K562 (cell line): ENCODE results near the gene SGO1. TPM values are rescaled to one million over a fixed set of nuclear protein-coding genes. Genes with fewer than 3 reads are reported as not detected.

Experiments
- ATAC-seq: fragments of 200-7000 bp; cut with Tn5 transposase; 3 replicates; pipeline ENCODE4 v1.9.1; 2020; ENCODE audit warnings: moderate library complexity
- BruUV-seq: library from RNA; stranded (reverse); fragments of 400-500 nt; replicated peaks from 2 replicates; lab custom pipeline; 2021; lab: Mats Ljungman, UMichigan
- CTCF ChIA-PET: fragments of 300-600 bp; formaldehyde crosslinking; extraction: SDS; loops from one replicate; lab custom pipeline; 2021; ENCODE audit warnings: low intra/inter-chr PET ratio; lab: Yijun Ruan, JAX
- POLR2A ChIA-PET: fragments of 300-600, 350-650 bp; sonication (Branson Sonifier 250); formaldehyde crosslinking; extraction: SDS; loops from one replicate; lab custom pipeline; 2021; ENCODE audit warnings: antibody characterized with exemption, inconsistent platforms; lab: Yijun Ruan, JAX
- DNase-seq, 4 experiments: peaks; one replicate each; pipeline versions ENCODE4 v3.0.0 to v3.0.0-alpha.2; 2011 to 2018; ENCODE audit warnings: low spot score in 3 of 4, mixed read lengths in 3 of 4; ENCODE audit errors: extremely low read depth in 1 of 4
- FAIRE-seq: peaks from 2 replicates; lab custom pipeline; 2011; peaks lifted over from hg19 to GRCh38; lab: Jason Lieb, UNC
- H2AFZ ChIP-seq: 2 replicates; pipeline ENCODE4 v1.6.0; 2011; ENCODE audit warnings: low read depth, low read length, control low read depth, inconsistent platforms
- H3K27ac ChIP-seq: fragments of 200-600 bp; 3 replicates; pipeline ENCODE4 v1.8.0; 2011; ENCODE audit warnings: low read depth, mild to moderate bottlenecking, control low read depth, inconsistent platforms, low read length, moderate library complexity, mixed read lengths; ENCODE audit errors: extremely low read depth
- H3K27me3 ChIP-seq, 2 experiments: fragments of 300-600 bp in 1 of 2; 2 replicates in 1 of 2; 3 replicates in 1 of 2; pipeline versions ENCODE4 v1.6.0 to v1.8.0; 2011; ENCODE audit warnings: inconsistent platforms in 2 of 2, low read length in 2 of 2, mild to moderate bottlenecking in 1 of 2, mixed read lengths in 1 of 2, moderate library complexity in 1 of 2; ENCODE audit not compliant: control insufficient read depth in 2 of 2, insufficient read depth in 2 of 2
- H3K36me3 ChIP-seq: fragments of 300-600 bp; 3 replicates; pipeline ENCODE4 v1.8.0; 2011; ENCODE audit warnings: mild to moderate bottlenecking, low read length, inconsistent platforms; ENCODE audit not compliant: control insufficient read depth, insufficient read depth
- H3K4me1 ChIP-seq, 2 experiments: fragments of 200-600 bp in 1 of 2; replicated peaks in 1 of 2; 2 replicates in 1 of 2; 3 replicates in 1 of 2; pipeline versions ENCODE4 v1.5.1 to v1.8.0; 2011; ENCODE audit warnings: inconsistent platforms in 2 of 2, low read length in 2 of 2, mild to moderate bottlenecking in 1 of 2, mixed read lengths in 1 of 2, moderate library complexity in 1 of 2; ENCODE audit not compliant: control insufficient read depth in 2 of 2, insufficient read depth in 2 of 2
- H3K4me2 ChIP-seq: 2 replicates; pipeline ENCODE4 v1.6.1; 2011; ENCODE audit warnings: low read length, control low read depth, inconsistent platforms, mixed read lengths; ENCODE audit not compliant: insufficient read depth
- H3K4me3 ChIP-seq: fragments of 200-600 bp; sonication (generic), shearing (Covaris generic); 2 replicates; pipeline ENCODE4 v1.5.1; 2016; ENCODE audit warnings: control low read depth, inconsistent platforms
- H3K79me2 ChIP-seq: fragments of 200-600 bp; 3 replicates; pipeline ENCODE4 v1.8.0; 2011; ENCODE audit warnings: low read length, inconsistent platforms; ENCODE audit not compliant: control insufficient read depth, insufficient read depth
- H3K9ac ChIP-seq, 2 experiments: 2 replicates each; pipeline versions ENCODE4 v1.6.0 to v1.6.1; 2011; ENCODE audit warnings: low read depth in 2 of 2, low read length in 2 of 2, control low read depth in 1 of 2, inconsistent platforms in 1 of 2, mild to moderate bottlenecking in 1 of 2, mixed read lengths in 1 of 2; ENCODE audit not compliant: insufficient read depth in 1 of 2
- H3K9me1 ChIP-seq: one replicate; pipeline ENCODE4 v1.6.0; 2011; ENCODE audit warnings: inconsistent platforms, mild to moderate bottlenecking, low read length, moderate library complexity; ENCODE audit not compliant: control insufficient read depth, insufficient read depth
- H3K9me3 ChIP-seq: replicated peaks from 2 replicates; pipeline ENCODE4 v1.5.1; 2011; ENCODE audit warnings: low read depth, low read length, inconsistent platforms; ENCODE audit not compliant: control insufficient read depth, insufficient read depth
- H4K20me1 ChIP-seq: replicated peaks from 2 replicates; pipeline ENCODE4 v1.6.1; 2011; ENCODE audit warnings: low read length, inconsistent platforms, mixed read lengths; ENCODE audit not compliant: control insufficient read depth, insufficient read depth
- ADNP ChIP-seq: fragments of 200-800 bp; sonication (Bioruptor generic); IDR thresholded peaks from 2 replicates; pipeline ENCODE4 v1.6.1; 2016; ENCODE audit warnings: missing genetic modification characterization, missing compliant biosample characterization
- ETS2 ChIP-seq: IDR thresholded peaks from 2 replicates; pipeline ENCODE4 v1.6.1; 2016; ENCODE audit warnings: borderline replicate concordance, missing genetic modification characterization, mild to moderate bottlenecking, moderate library complexity, missing compliant biosample characterization; ENCODE audit not compliant: poor library complexity, severe bottlenecking
- GTF2A2 ChIP-seq: IDR thresholded peaks from 2 replicates; pipeline ENCODE4 v1.6.1; 2016; ENCODE audit warnings: mild to moderate bottlenecking, missing genetic modification characterization, missing compliant biosample characterization
- HDAC6 ChIP-seq: IDR thresholded peaks from 2 replicates; pipeline ENCODE4 v1.6.1; 2012; ENCODE audit warnings: low read depth, mild to moderate bottlenecking, control low read depth, inconsistent platforms, low read length, moderate library complexity
- NCOA4 ChIP-seq: fragments of 450-650 bp; IDR thresholded peaks from 2 replicates; pipeline ENCODE4 v1.6.1; 2018; ENCODE audit warnings: mild to moderate bottlenecking; ENCODE audit not compliant: partially characterized antibody
- RBM25 ChIP-seq: fragments of 200-400 bp; formaldehyde crosslinking; IDR thresholded peaks from 2 replicates; pipeline ENCODE4 v1.6.1; 2018; ENCODE audit warnings: low read length, low read depth, moderate library complexity; ENCODE audit not compliant: severe bottlenecking
- RFX5 ChIP-seq: IDR thresholded peaks from 2 replicates; pipeline ENCODE4 v1.6.1; 2011; ENCODE audit warnings: low read depth, mild to moderate bottlenecking, improper control_type of control experiment, low read length
- SIN3B ChIP-seq: fragments of 450-650 bp; IDR thresholded peaks from 2 replicates; pipeline ENCODE4 v1.6.1; 2017; ENCODE audit warnings: low read depth, mild to moderate bottlenecking, moderate library complexity
- SMAD1 ChIP-seq: fragments of 150-350 bp; IDR thresholded peaks from 2 replicates; pipeline ENCODE4 v1.6.1; 2014; ENCODE audit warnings: low read length, low read depth; ENCODE audit not compliant: partially characterized antibody
- SMARCB1 ChIP-seq: IDR thresholded peaks from 2 replicates; pipeline ENCODE4 v1.6.1; 2011; ENCODE audit warnings: improper control_type of control experiment, low read depth; ENCODE audit not compliant: insufficient read length
- TARDBP ChIP-seq: fragments of 450-650 bp; IDR thresholded peaks from 2 replicates; pipeline ENCODE4 v1.6.1; 2016
- ZNF274 ChIP-seq: IDR thresholded peaks from 2 replicates; pipeline ENCODE4 v1.6.1; 2011; ENCODE audit warnings: low read depth, mild to moderate bottlenecking, low read length, moderate library complexity, borderline replicate concordance
- ZNF431 ChIP-seq: sonication (generic); formaldehyde crosslinking; IDR thresholded peaks from 2 replicates; pipeline ENCODE4 v1.8.0; 2022; ENCODE audit warnings: mild to moderate bottlenecking, missing genetic modification reagents
- ZNF695 ChIP-seq: fragments of 450-650 bp; formaldehyde crosslinking; IDR thresholded peaks from 2 replicates; pipeline ENCODE4 v1.4.0; 2020; ENCODE audit warnings: mild to moderate bottlenecking, moderate library complexity
- WGBS: fragments of 100-300 bp; shearing (Covaris generic); methylation state at CpG from one replicate; pipeline ENCODE4 v1.1.6; 2016; ENCODE audit warnings: low coverage, mixed read lengths; ENCODE audit not compliant: insufficient coverage; ENCODE audit errors: missing lambda C conversion rate; 5-methylcytosine and 5-hydroxymethylcytosine counted together
- in situ Hi-C: fragments of 300-500 bp; cut with MboI; formaldehyde crosslinking; loops from 4 replicates; pipeline ENCODE4 v1.15.0; 2018; ENCODE audit warnings: inconsistent platforms, mixed read lengths
- intact Hi-C: fragments of 100-400 bp; cut with micrococcal nuclease; formaldehyde crosslinking; loops from 2 replicates; pipeline ENCODE4 v1.14.2; 2022
- polyA plus RNA-seq, 8 experiments: library from polyadenylated mRNA; depleted of rRNA in 4 of 8; stranded (reverse) in 5 of 8; unstranded in 3 of 8; fragments of >200 nt; fragmentation: Nextera tagmentation in 2 of 8; fragmentation: Illumina TruSeq in 1 of 8; extraction: Ambion mirVana in 2 of 8; extraction: Trizol in 1 of 8; gene quantifications; 2 replicates each; pipeline versions ENCODE4 v1.2.1 to v1.2.3, GENCODE V29; 2011 to 2014; ENCODE audit warnings: inconsistent platforms in 1 of 8, missing spikeins in 1 of 8
- total RNA-seq, 7 experiments: library from RNA; depleted of rRNA in 6 of 7; stranded (reverse); fragments of >200 nt in 6 of 7; fragmentation: Illumina TruSeq in 2 of 7; extraction: Trizol in 2 of 7; gene quantifications; 2 replicates each; pipeline versions ENCODE4 v1.2.1 to v1.2.3, GENCODE V29; 2011 to 2021; ENCODE audit warnings: low replicate concordance in 1 of 7

Gene SGO1
- total and polyA plus RNA-seq, 9 of the 15 experiments (the other 6 are each of a cell fraction or from before 2014, with no cell fraction given), result 13.7 to 57.3 (median 28.2) TPM

GRCh38 chr3:20182206-20182605, 3.8 kb downstream of the SGO1 start:
- H3K27me3 ChIP-seq, result no peaks in the 10 kb centered on the region
- intact Hi-C loops, result no loop called here
- no peaks in the 10 kb centered on the region for H3K9me3 ChIP-seq
- no peak for ATAC-seq
- H3K4me2 ChIP-seq, result no peak overlapping the region
- no peak for TF ChIP-seq ZNF431 (CRISPR knock-in tag)
- TF ChIP-seq ZNF695 (CRISPR knock-in tag), result no peak
- TF ChIP-seq TARDBP, result no peak
- no peak for TF ChIP-seq GTF2A2 (tag)
- TF ChIP-seq SMARCB1, result no peak
- TF ChIP-seq ETS2 (tag), result no peak
- no peak for TF ChIP-seq SIN3B
- TF ChIP-seq ZNF274, result no peak
- no peak for TF ChIP-seq RBM25
- no peak for TF ChIP-seq RFX5
- no peak for TF ChIP-seq ADNP
- TF ChIP-seq SMAD1, result no peak
- TF ChIP-seq NCOA4, result no peak
- TF ChIP-seq HDAC6, result no peak
- TF ChIP-seq, all 486 proteins: peak for 0
- FAIRE-seq, result no peak
- Histone ChIP-seq H3K9me1 (no peaks in the 10 kb centered on the region), H3K36me3 (peaks cover 60% of the 10 kb centered on the region), H2AFZ (no peak overlapping the region), H3K4me1 (peaks cover 0 to 2% of the 10 kb centered on the region in 2 experiments; a peak in 2 of 5 replicates), H4K20me1 (no peaks in the 10 kb centered on the region), H3K79me2 (peaks cover 35% of the 10 kb centered on the region), H3K27ac (no peak overlapping the region), H3K4me3 (no peak overlapping the region), H3K9ac (no peak overlapping the region)
- 98% methylated on average over 4 of the region's 4 CpGs for WGBS
- no TSS peak for BruUV-seq
- no peak for DNase-seq
- ChIA-PET CTCF (no interaction called here), POLR2A (interaction anchor here (3.3 kb wide), 1 partner anchor 12 kb away, joined by 15 read pairs; no protein-coding TSS in a partner anchor)
- in situ Hi-C loops, result no loop called here
